H9 (cell line): ENCODE results near the gene PDZD2. TPM values are rescaled to one million over a fixed set of nuclear protein-coding genes. Genes with fewer than 3 reads are reported as not detected.

Experiments
- DNase-seq: peaks from one replicate; pipeline ENCODE4 v3.0.0-alpha.2; 2017
- H2AFZ ChIP-seq: one replicate; pipeline ENCODE4 v1.6.1; 2013; ENCODE audit warnings: mild to moderate bottlenecking, low read length, control low read depth, moderate library complexity
- H2AK5ac ChIP-seq: 2 replicates; pipeline ENCODE4 v1.6.1; 2013; ENCODE audit warnings: low read length, control low read depth, mixed read lengths; ENCODE audit not compliant: insufficient read length
- H2BK120ac ChIP-seq: one replicate; pipeline ENCODE4 v1.6.1; 2013; ENCODE audit warnings: low read depth, mild to moderate bottlenecking, low read length, control low read depth, inconsistent platforms; ENCODE audit not compliant: poor library complexity, severe bottlenecking
- H2BK12ac ChIP-seq: 2 replicates; pipeline ENCODE4 v1.6.1; 2013; ENCODE audit warnings: low read length, control low read depth, mixed read lengths, low read depth; ENCODE audit not compliant: insufficient read length
- H2BK15ac ChIP-seq: 2 replicates; pipeline ENCODE4 v1.6.1; 2013; ENCODE audit warnings: low read depth, low read length, control low read depth
- H2BK20ac ChIP-seq: one replicate; pipeline ENCODE4 v1.6.1; 2013; ENCODE audit warnings: low read depth, mild to moderate bottlenecking, low read length, control low read depth, inconsistent platforms; ENCODE audit not compliant: poor library complexity, severe bottlenecking
- H2BK5ac ChIP-seq: 2 replicates; pipeline ENCODE4 v1.6.1; 2013; ENCODE audit warnings: low read length, control low read depth, mixed read lengths; ENCODE audit not compliant: insufficient read length
- H3K14ac ChIP-seq: 2 replicates; pipeline ENCODE4 v1.6.1; 2013; ENCODE audit warnings: low read length, control low read depth; ENCODE audit not compliant: insufficient read depth
- H3K18ac ChIP-seq: 2 replicates; pipeline ENCODE4 v1.6.1; 2013; ENCODE audit warnings: low read depth, mild to moderate bottlenecking, mixed read lengths, low read length, control low read depth; ENCODE audit not compliant: insufficient read length
- H3K23ac ChIP-seq: 2 replicates; pipeline ENCODE4 v1.6.1; 2013; ENCODE audit warnings: low read length, control low read depth, mixed read lengths, low read depth; ENCODE audit not compliant: insufficient read length
- H3K23me2 ChIP-seq: 2 replicates; pipeline ENCODE4 v1.6.1; 2013; ENCODE audit warnings: low read depth, mild to moderate bottlenecking, mixed read lengths, low read length, control low read depth; ENCODE audit not compliant: insufficient read length, poor library complexity, severe bottlenecking
- H3K27ac ChIP-seq: 2 replicates; pipeline ENCODE4 v1.5.1; 2013; ENCODE audit warnings: low read length, control low read depth, mixed read lengths, low read depth; ENCODE audit not compliant: insufficient read length
- H3K27me3 ChIP-seq: 2 replicates; pipeline ENCODE4 v1.6.1; 2013; ENCODE audit warnings: low read length, control low read depth, inconsistent platforms; ENCODE audit not compliant: insufficient read depth
- H3K4ac ChIP-seq: 2 replicates; pipeline ENCODE4 v1.6.1; 2013; ENCODE audit warnings: low read depth, mild to moderate bottlenecking, control low read depth, inconsistent platforms, low read length, moderate library complexity
- H3K4me1 ChIP-seq: 2 replicates; pipeline ENCODE4 v1.6.1; 2013; ENCODE audit warnings: low read length, control low read depth, inconsistent platforms; ENCODE audit not compliant: insufficient read depth
- H3K4me2 ChIP-seq: 2 replicates; pipeline ENCODE4 v1.6.1; 2013; ENCODE audit warnings: low read length, control low read depth, mixed read lengths; ENCODE audit not compliant: insufficient read length, insufficient read depth
- H3K56ac ChIP-seq: 2 replicates; pipeline ENCODE4 v1.6.1; 2013; ENCODE audit warnings: low read depth, mild to moderate bottlenecking, mixed read lengths, low read length, control low read depth; ENCODE audit not compliant: insufficient read length
- H3K79me1 ChIP-seq: 2 replicates; pipeline ENCODE4 v1.6.1; 2013; ENCODE audit warnings: low read depth, mild to moderate bottlenecking, moderate library complexity, low read length, control low read depth, inconsistent platforms; ENCODE audit not compliant: insufficient read depth, poor library complexity, severe bottlenecking
- H3K79me2 ChIP-seq: 2 replicates; pipeline ENCODE4 v1.6.1; 2013; ENCODE audit warnings: low read length, control low read depth, inconsistent platforms; ENCODE audit not compliant: insufficient read depth
- H3K9ac ChIP-seq: 2 replicates; pipeline ENCODE4 v1.6.1; 2013; ENCODE audit warnings: low read length, control low read depth, mixed read lengths; ENCODE audit not compliant: insufficient read length; ENCODE audit errors: extremely low read depth
- H3K9me3 ChIP-seq: one replicate; pipeline ENCODE4 v1.6.1; 2013; ENCODE audit warnings: low read depth, low read length, inconsistent platforms; ENCODE audit not compliant: control insufficient read depth
- H3T11ph ChIP-seq: one replicate; pipeline ENCODE4 v1.6.1; 2013; ENCODE audit warnings: mild to moderate bottlenecking, low read length, control low read depth, inconsistent platforms
- H4K20me1 ChIP-seq: one replicate; pipeline ENCODE4 v1.6.1; 2013; ENCODE audit not compliant: control insufficient read depth, insufficient read length, insufficient read depth
- H4K5ac ChIP-seq: 2 replicates; pipeline ENCODE4 v1.6.1; 2013; ENCODE audit warnings: low read depth, mild to moderate bottlenecking, mixed read lengths, low read length, control low read depth; ENCODE audit not compliant: insufficient read length
- H4K8ac ChIP-seq: replicated peaks from 2 replicates; pipeline ENCODE4 v1.6.1; 2013; ENCODE audit warnings: low read length, control low read depth, mixed read lengths, low read depth; ENCODE audit not compliant: insufficient read length
- H4K91ac ChIP-seq: 2 replicates; pipeline ENCODE4 v1.6.1; 2013; ENCODE audit warnings: low read depth, mild to moderate bottlenecking, moderate library complexity, mixed read lengths, low read length, control low read depth; ENCODE audit not compliant: insufficient read length
- H3K27ac Mint-ChIP-seq, 3 experiments: 2 replicates in 2 of 3; 3 replicates in 1 of 3; pipeline ENCODE4 v1.8.0; 2020 to 2021; ENCODE audit warnings: mixed read lengths in 3 of 3, mild to moderate bottlenecking in 1 of 3, moderate library complexity in 1 of 3
- H3K27me3 Mint-ChIP-seq: 2 replicates; pipeline ENCODE4 v1.8.0; 2021; ENCODE audit warnings: low read depth, mild to moderate bottlenecking, moderate library complexity, mixed read lengths
- H3K36me3 Mint-ChIP-seq, 3 experiments: 2 replicates in 2 of 3; 3 replicates in 1 of 3; pipeline ENCODE4 v1.8.0; 2020 to 2021; ENCODE audit warnings: low read depth in 3 of 3, mixed read lengths in 3 of 3; ENCODE audit not compliant: insufficient read depth in 1 of 3
- H3K4me1 Mint-ChIP-seq, 2 experiments: 2 replicates each; pipeline ENCODE4 v1.8.0; 2020; ENCODE audit warnings: mixed read lengths in 2 of 2
- H3K4me3 Mint-ChIP-seq, 2 experiments: 2 replicates in 1 of 2; 3 replicates in 1 of 2; pipeline ENCODE4 v1.8.0; 2020 to 2021; ENCODE audit warnings: mild to moderate bottlenecking in 2 of 2, mixed read lengths in 2 of 2, moderate library complexity in 1 of 2
- H3K9me3 Mint-ChIP-seq, 2 experiments: 2 replicates in 1 of 2; 3 replicates in 1 of 2; pipeline ENCODE4 v1.8.0; 2020; ENCODE audit warnings: mild to moderate bottlenecking in 2 of 2, mixed read lengths in 2 of 2, moderate library complexity in 1 of 2
- CTCF ChIP-seq: fragments of 200-600 bp; sonication (generic); conservative IDR thresholded peaks from 3 replicates; pipeline ENCODE4 v1.8.0; 2021; ENCODE audit warnings: antibody characterized with exemption, mild to moderate bottlenecking
- WGBS: extraction: QIAGEN DNeasy Blood & Tissue Kit; methylation state at CpG from one replicate; pipeline ENCODE4 v1.1.7; 2013; ENCODE audit warnings: missing lambda C conversion rate, low lambda C conversion rate, mixed read lengths; ENCODE audit not compliant: insufficient read length; ENCODE audit errors: extremely low coverage; 5-methylcytosine and 5-hydroxymethylcytosine counted together
- total RNA-seq: library from RNA; stranded (reverse); gene quantifications from 2 replicates; pipeline ENCODE4 v1.2.1, GENCODE V29; 2021

PDZD2 gene
- total RNA-seq, 1 experiment from 2014 or later: 9.9 TPM

- H4K91ac ChIP-seq: no peak overlapping the region
- no peaks in the 10 kb centered on the region for H3K23me2 ChIP-seq
- H3K4me1 ChIP-seq: peaks cover 9% of the 10 kb centered on the region
- H3T11ph ChIP-seq: no peak overlapping the region
- no peak overlapping the region for H4K5ac ChIP-seq
- H2BK20ac ChIP-seq: no peak overlapping the region
- no CpG with 5 or more reads among the region's 2 CpGs for WGBS
- no peaks in the 10 kb centered on the region for H4K20me1 ChIP-seq
- TF ChIP-seq CTCF: no peak
- no peak overlapping the region for H4K8ac ChIP-seq
- H3K4ac ChIP-seq: no peak overlapping the region
- no peak overlapping the region for H3K27ac ChIP-seq
- Mint-ChIP-seq H3K36me3 (no peaks in the 10 kb centered on the region; a peak in 1 of 7 replicates), H3K4me3 (no peak overlapping the region), H3K27me3 (no peaks in the 10 kb centered on the region), H3K27ac (no peak overlapping the region), H3K4me1 (peaks cover 11 to 12% of the 10 kb centered on the region in 2 experiments), H3K9me3 (peaks cover 2 to 4% of the 10 kb centered on the region in 2 experiments; a peak in 3 of 5 replicates)
- no peak overlapping the region for H3K9ac ChIP-seq
- H2BK120ac ChIP-seq: no peak overlapping the region
- H3K27me3 ChIP-seq: no peaks in the 10 kb centered on the region
- H3K14ac ChIP-seq: no peak overlapping the region
- H2BK12ac ChIP-seq: no peak overlapping the region
- H3K56ac ChIP-seq: no peak overlapping the region
- H3K79me1 ChIP-seq: no peaks in the 10 kb centered on the region
- no peaks in the 10 kb centered on the region for H3K79me2 ChIP-seq
- no peak overlapping the region for H3K23ac ChIP-seq
- no peak overlapping the region for H2BK15ac ChIP-seq
- no peak overlapping the region for H2BK5ac ChIP-seq
- H3K18ac ChIP-seq: no peak overlapping the region
- no peak overlapping the region for H2AFZ ChIP-seq
- no peaks in the 10 kb centered on the region for H3K9me3 ChIP-seq
- H3K4me2 ChIP-seq: no peak overlapping the region
- no peak for DNase-seq
- H2AK5ac ChIP-seq: no peak overlapping the region
Measured at GRCh38 chr5:31611002-31611401, 27.9 kb upstream of the PDZD2 start.
